ENCODE data around the gene P2RX4. TPM values are rescaled to one million over a fixed set of nuclear protein-coding genes. Genes with fewer than 3 reads are reported as not detected.

Gene P2RX4
- total RNA-seq, 1 experiment from 2014 or later, result 8.1 TPM

GRCh38 chr12:121232163-121232562 is 22.2 kb downstream of the P2RX4 start:
- Histone ChIP-seq H2BK20ac (ENCODE audit: low read depth, low read length, poor library complexity, severe bottlenecking) (no peak overlapping the region), H2BK120ac (ENCODE audit: low read depth, low read length, poor library complexity, severe bottlenecking) (no peak overlapping the region), H2BK12ac (ENCODE audit: insufficient read length, low read depth, low read length) (no peak overlapping the region), H3K4me2 (ENCODE audit: insufficient read depth, insufficient read length, low read length) (no peak overlapping the region), H3K23me2 (ENCODE audit: insufficient read length, low read depth, low read length, poor library complexity, severe bottlenecking) (no peaks in the 10 kb centered on the region), H3K27ac (ENCODE audit: insufficient read length, low read depth, low read length) (no peak overlapping the region), H4K20me1 (ENCODE audit: control insufficient read depth, insufficient read depth, insufficient read length) (no peaks in the 10 kb centered on the region), H2BK15ac (ENCODE audit: low read depth, low read length) (no peak overlapping the region), H3K23ac (ENCODE audit: insufficient read length, low read depth, low read length) (no peak overlapping the region), H3K18ac (ENCODE audit: insufficient read length, low read depth, low read length) (no peak overlapping the region), H3K4me1 (ENCODE audit: insufficient read depth, low read length) (no peaks in the 10 kb centered on the region), H2AFZ (ENCODE audit: low read length) (no peak overlapping the region), H3K14ac (ENCODE audit: insufficient read depth, low read length) (no peak overlapping the region), H3K79me2 (ENCODE audit: insufficient read depth, low read length) (no peaks in the 10 kb centered on the region), H4K8ac (replicated peaks; ENCODE audit: insufficient read length, low read depth, low read length) (no peak overlapping the region), H3K56ac (ENCODE audit: insufficient read length, low read depth, low read length) (no peak overlapping the region), H2BK5ac (ENCODE audit: insufficient read length, low read length) (no peak overlapping the region), H4K91ac (ENCODE audit: insufficient read length, low read depth, low read length) (no peak overlapping the region), H3K9ac (ENCODE audit: extremely low read depth, insufficient read length, low read length) (no peak overlapping the region), H3T11ph (ENCODE audit: low read length) (no peak overlapping the region), H3K27me3 (ENCODE audit: insufficient read depth, low read length) (no peaks in the 10 kb centered on the region), H4K5ac (ENCODE audit: insufficient read length, low read depth, low read length) (no peak overlapping the region), H3K4ac (ENCODE audit: low read depth, low read length) (no peak overlapping the region), H2AK5ac (ENCODE audit: insufficient read length, low read length) (no peak overlapping the region), H3K9me3 (ENCODE audit: control insufficient read depth, low read depth, low read length) (no peaks in the 10 kb centered on the region), H3K79me1 (ENCODE audit: insufficient read depth, low read depth, low read length, poor library complexity, severe bottlenecking) (no peaks in the 10 kb centered on the region)
- Mint-ChIP-seq H3K9me3 (no peaks in the 10 kb centered on the region; a peak in 1 of 5 replicates), H3K36me3 (ENCODE audit: insufficient read depth in 1 of 3, low read depth in 3 of 3) (peaks cover 6 to 24% (median 7%) of the 10 kb centered on the region in 3 experiments; a peak in 6 of 7 replicates), H3K27ac (no peak overlapping the region; a peak in 1 of 7 replicates), H3K27me3 (ENCODE audit: low read depth) (no peaks in the 10 kb centered on the region), H3K4me1 (peaks cover 4 to 7% of the 10 kb centered on the region in 2 experiments), H3K4me3 (no peak overlapping the region)
- DNase-seq, result peak; percentile 33
- WGBS (ENCODE audit: extremely low coverage, insufficient read length, low lambda C conversion rate), result no CpG with 5 or more reads among the region's 16 CpGs
- no peak for TF ChIP-seq CTCF (conservative IDR thresholded peaks at IDR 0.05)

Data from H9 (cell line).